Common myeloid progenitor, CD34-positive (primary cell): ENCODE results near the gene PGAP1.

Experiments used
- CTCF ChIA-PET: fragments of 350-600 bp; sonication (Branson Sonifier 250); formaldehyde crosslinking; loops from one replicate; lab custom pipeline; 2021; ENCODE audit warnings: antibody characterized with exemption; lab: Charles Lee
- POLR2A ChIA-PET: fragments of 350-600 bp; sonication (Branson Sonifier 250); formaldehyde crosslinking; loops from one replicate; lab custom pipeline; 2021; ENCODE audit warnings: antibody characterized with exemption; lab: Charles Lee
- DNase-seq, 3 donors: peaks; one replicate each; pipeline versions ENCODE4 v3.0.0 to v3.0.0-alpha.2; 2013
- H3K27ac ChIP-seq, 2 experiments: 1 replicate in 1 of 2; 2 replicates in 1 of 2; pipeline ENCODE4 v1.7.0; 2013; ENCODE audit warnings: inconsistent platforms in 2 of 2, low read length in 2 of 2, mild to moderate bottlenecking in 2 of 2, low read depth in 1 of 2, moderate library complexity in 1 of 2; ENCODE audit not compliant: severe bottlenecking in 2 of 2, insufficient read depth in 1 of 2, poor library complexity in 1 of 2
- H3K27me3 ChIP-seq, 5 experiments: replicated peaks in 2 of 5; 1 replicate in 3 of 5; 2 replicates in 2 of 5; pipeline versions ENCODE4 v1.6.1 to v1.7.0; 2013; ENCODE audit warnings: low read length in 4 of 5, mild to moderate bottlenecking in 2 of 5, moderate library complexity in 2 of 5, inconsistent platforms in 1 of 5; ENCODE audit not compliant: insufficient read depth in 5 of 5, control insufficient read depth in 4 of 5
- H3K36me3 ChIP-seq, 4 experiments: 1 replicate in 2 of 4; 2 replicates in 2 of 4; pipeline versions ENCODE4 v1.6.1 to v1.7.0; 2013; ENCODE audit warnings: low read length in 3 of 4, control low read depth in 1 of 4, mild to moderate bottlenecking in 1 of 4; ENCODE audit not compliant: control insufficient read depth in 4 of 4, insufficient read depth in 4 of 4
- H3K4me1 ChIP-seq, 4 experiments: 1 replicate in 3 of 4; 2 replicates in 1 of 4; pipeline versions ENCODE4 v1.6.1 to v1.7.1; 2013; ENCODE audit warnings: low read length in 3 of 4, mild to moderate bottlenecking in 3 of 4, control low read depth in 1 of 4, inconsistent platforms in 1 of 4, moderate library complexity in 1 of 4; ENCODE audit not compliant: control insufficient read depth in 4 of 4, insufficient read depth in 4 of 4; ENCODE audit errors: control extremely low read depth in 1 of 4
- H3K4me3 ChIP-seq, 7 experiments: 1 replicate in 4 of 7; 2 replicates in 3 of 7; pipeline versions ENCODE4 v1.5.1 to v1.7.0; 2013; ENCODE audit warnings: mild to moderate bottlenecking in 7 of 7, low read length in 6 of 7, moderate library complexity in 6 of 7, inconsistent platforms in 2 of 7, low read depth in 2 of 7, control low read depth in 1 of 7; ENCODE audit not compliant: insufficient read depth in 4 of 7, control insufficient read depth in 1 of 7; ENCODE audit errors: extremely low read depth in 1 of 7
- H3K9me3 ChIP-seq, 5 experiments: 1 replicate in 4 of 5; 2 replicates in 1 of 5; pipeline versions ENCODE4 v1.6.1 to v1.7.1; 2013; ENCODE audit warnings: low read length in 4 of 5, mild to moderate bottlenecking in 2 of 5, inconsistent platforms in 1 of 5, low read depth in 1 of 5, moderate library complexity in 1 of 5; ENCODE audit not compliant: control insufficient read depth in 4 of 5, insufficient read depth in 2 of 5; ENCODE audit errors: control extremely low read depth in 1 of 5
- WGBS: methylation state at CpG from one replicate; pipeline ENCODE4 v1.1.5; 2013; ENCODE audit not compliant: insufficient coverage; 5-methylcytosine and 5-hydroxymethylcytosine counted together

The PGAP1 gene

GRCh38 chr2:196931555-196931954 lies 5.0 kb upstream of the PGAP1 start:
- no peak for DNase-seq
- 86% methylated on average over 1 of the region's 2 CpGs for WGBS
- Histone ChIP-seq H3K9me3 (no peaks in the 10 kb centered on the region), H3K4me3 (no peak overlapping the region), H3K4me1 (peaks cover 7 to 10% (median 9%) of the 10 kb centered on the region in 4 experiments), H3K36me3 (no peaks in the 10 kb centered on the region), H3K27me3 (no peaks in the 10 kb centered on the region), H3K27ac (no peak overlapping the region)
- CTCF ChIA-PET: no interaction called here
- POLR2A ChIA-PET: no interaction called here

DNA sequence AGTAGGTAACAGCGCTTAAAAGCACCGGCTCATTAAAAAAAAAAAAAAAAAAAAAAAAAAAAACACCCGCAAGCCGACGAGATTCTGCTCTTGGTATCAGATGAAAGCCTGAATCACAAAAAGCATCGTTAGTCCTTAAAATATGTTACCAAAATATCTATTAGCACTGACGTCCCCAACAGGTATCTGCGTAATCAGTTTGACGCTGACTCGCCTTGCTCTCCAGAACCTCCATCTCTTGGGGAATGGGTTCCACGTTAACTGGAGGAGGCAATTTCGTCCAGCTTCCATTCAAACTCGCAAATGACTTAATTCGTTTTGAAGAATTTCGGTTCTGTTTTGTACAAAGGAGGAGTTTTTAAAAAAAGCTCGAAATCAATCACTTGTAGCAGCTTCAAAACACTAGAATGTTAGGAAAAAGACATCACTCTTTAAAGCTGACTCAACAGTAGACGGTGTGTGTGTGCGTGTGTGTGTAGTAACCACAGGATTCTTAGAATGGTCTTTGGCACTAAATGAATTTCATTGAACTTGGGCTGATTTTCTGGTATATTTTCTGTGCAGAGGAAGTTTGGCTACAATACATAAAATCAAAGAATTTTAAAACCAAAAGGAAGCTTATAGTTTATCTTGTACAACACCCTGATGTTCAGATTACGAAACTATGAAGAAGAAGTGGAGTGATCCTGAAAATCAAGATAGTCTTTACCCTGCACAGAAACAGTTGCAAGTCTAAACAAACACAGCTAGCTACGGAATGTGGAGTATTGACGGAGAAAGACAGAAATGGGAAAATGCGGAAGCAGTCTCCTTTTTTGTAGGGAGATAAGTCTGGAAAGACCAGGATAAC lies 1.1 kb upstream of the PGAP1 start:
- Histone ChIP-seq H3K4me1 (peaks cover 12 to 20% (median 18%) of the 10 kb centered on the region in 4 experiments), H3K4me3 (peak overlapping the region in 6 of 7 experiments; percentile 89 to 95 (median 92)), H3K9me3 (no peaks in the 10 kb centered on the region), H3K36me3 (no peaks in the 10 kb centered on the region), H3K27ac (peak overlapping the region in 1 of 2 experiments; percentile 76), H3K27me3 (no peaks in the 10 kb centered on the region)
- ChIA-PET CTCF (no interaction called here), POLR2A (interaction anchor here (0.7 kb wide), 1 partner anchor 129 kb away, joined by 4 read pairs; no protein-coding TSS in a partner anchor)
- 19% methylated on average over 20 of the region's 22 CpGs for WGBS
- peak; percentile 62 to 85 (median 79) for DNase-seq

DNA sequence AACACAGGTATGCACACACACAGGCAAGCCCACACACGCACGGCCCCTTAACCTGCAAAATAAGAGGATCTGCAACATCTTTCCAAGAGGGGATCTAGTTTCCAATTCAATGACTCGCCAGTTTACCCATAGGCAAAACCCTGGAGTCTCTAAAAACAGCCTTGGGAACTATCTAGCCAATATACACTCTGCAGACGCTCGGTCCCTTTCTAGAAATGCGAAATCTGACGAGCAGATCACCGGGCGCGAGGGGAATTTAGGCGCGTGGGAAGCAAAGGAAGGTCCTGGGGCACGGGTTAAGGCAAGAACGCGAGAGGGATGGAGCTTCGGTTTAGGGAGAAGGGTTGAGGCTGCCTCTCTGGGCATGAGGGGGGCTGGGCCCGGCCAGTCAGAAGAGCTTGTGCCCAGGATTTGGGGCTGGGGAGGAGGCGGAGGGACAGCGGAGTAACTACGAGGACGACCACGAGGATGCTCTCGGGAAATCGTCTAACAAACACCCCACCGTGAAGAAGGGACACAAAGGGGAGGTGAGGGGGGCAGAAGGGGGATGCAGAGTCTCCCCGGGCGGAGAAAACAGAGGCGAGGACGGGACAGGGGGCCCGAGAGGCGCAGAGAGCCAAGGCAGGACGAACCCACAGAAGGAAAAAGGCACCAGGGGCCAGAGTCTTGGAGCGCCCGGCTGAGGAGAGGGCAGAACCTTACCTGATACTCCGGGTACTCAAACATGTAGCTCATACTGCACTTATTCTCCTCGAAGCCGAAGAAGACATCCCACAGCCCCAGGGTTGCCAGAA lies 542 bp downstream of the PGAP1 start:
- 0% methylated on average over 28 of the region's 37 CpGs for WGBS
- DNase-seq: peak; percentile 3 to 40 (median 25)
- Histone ChIP-seq H3K9me3 (no peaks in the 10 kb centered on the region), H3K27me3 (no peaks in the 10 kb centered on the region), H3K36me3 (no peaks in the 10 kb centered on the region), H3K4me1 (peaks cover 12 to 20% (median 18%) of the 10 kb centered on the region in 4 experiments), H3K4me3 (peak overlapping the region; percentile 89 to 95 (median 90)), H3K27ac (peak overlapping the region in 1 of 2 experiments; percentile 71)
- ChIA-PET POLR2A (no interaction called here), CTCF (interaction anchor here (1.6 kb wide), 1 partner anchor 86 kb away, joined by 4 read pairs; no protein-coding TSS in a partner anchor)

- H3K27ac ChIP-seq: no peak overlapping the region
- H3K4me3 ChIP-seq: peak overlapping the region; percentile 89 to 95 (median 90)
- H3K27me3 ChIP-seq: no peaks in the 10 kb centered on the region
- ChIA-PET CTCF (interaction anchor here (1.6 kb wide), 1 partner anchor 86 kb away, joined by 4 read pairs; no protein-coding TSS in a partner anchor), POLR2A (no interaction called here)
- H3K9me3 ChIP-seq: no peaks in the 10 kb centered on the region
- peaks cover 12 to 20% (median 18%) of the 10 kb centered on the region in 4 experiments for H3K4me1 ChIP-seq
- peak in 1 of 3 donors; percentile 23 for DNase-seq
- H3K36me3 ChIP-seq: no peaks in the 10 kb centered on the region
- 2% methylated on average over 6 of the region's 11 CpGs for WGBS
These were observed 1.3 kb downstream of the PGAP1 start for GRCh38 chr2:196925051-196925767.

DNA sequence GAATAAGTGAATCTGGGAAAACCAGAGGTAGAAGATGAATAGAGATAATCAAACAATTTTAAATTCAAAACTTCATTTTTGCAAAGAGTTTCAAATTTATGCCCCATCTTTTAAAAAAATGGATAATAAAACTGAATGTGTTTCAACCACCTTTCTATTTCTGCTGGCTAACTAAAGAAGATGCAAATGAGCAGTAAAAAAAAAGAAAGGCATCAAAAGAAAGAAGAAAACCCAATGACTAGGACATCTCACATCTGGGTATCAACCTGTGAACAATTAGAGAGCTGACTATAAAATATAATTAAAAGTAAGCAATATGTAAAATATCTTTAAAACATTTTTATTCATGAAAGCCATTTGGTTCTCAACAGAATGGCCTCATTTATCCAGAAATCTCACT lies 2.5 kb downstream of the PGAP1 start:
- Histone ChIP-seq H3K27ac (no peak overlapping the region), H3K27me3 (no peaks in the 10 kb centered on the region), H3K4me1 (peaks cover 12 to 20% (median 18%) of the 10 kb centered on the region in 4 experiments), H3K4me3 (no peak overlapping the region), H3K36me3 (no peaks in the 10 kb centered on the region), H3K9me3 (no peaks in the 10 kb centered on the region)
- POLR2A ChIA-PET: no interaction called here
- DNase-seq: no peak
- CTCF ChIA-PET: interaction anchor here (1.0 kb wide), 1 partner anchor 12 kb away, joined by 4 read pairs; no protein-coding TSS in a partner anchor

DNA sequence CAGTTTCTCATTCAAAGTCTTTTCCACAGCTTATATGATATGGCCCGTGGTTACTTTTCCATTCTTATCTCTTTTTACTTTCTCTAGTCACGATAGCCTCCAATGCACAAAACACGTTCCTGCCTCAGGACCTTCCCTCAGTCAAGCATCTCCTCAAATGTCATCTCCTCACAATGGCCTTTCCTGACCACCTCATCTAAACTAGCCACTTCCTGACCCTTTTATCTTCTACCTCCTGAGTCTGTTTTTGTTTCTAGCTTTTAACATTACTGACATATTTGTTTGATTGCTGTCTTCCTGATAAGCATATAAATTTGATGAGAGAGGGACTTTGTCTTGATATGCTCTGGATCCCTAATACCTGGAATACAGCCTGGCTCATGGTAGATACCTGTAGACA lies 7.6 kb downstream of the PGAP1 start:
- peaks cover 0 to 6% (median 0%) of the 10 kb centered on the region in 5 experiments for H3K9me3 ChIP-seq
- CTCF ChIA-PET: no interaction called here
- peaks cover 0 to 8% (median 4%) of the 10 kb centered on the region in 4 experiments for H3K4me1 ChIP-seq
- DNase-seq: no peak
- no peak overlapping the region for H3K27ac ChIP-seq
- no peak overlapping the region for H3K4me3 ChIP-seq
- 100% methylated on average over 3 of the region's 3 CpGs for WGBS
- POLR2A ChIA-PET: no interaction called here
- peaks cover under 1 to 6% (median 2%) of the 10 kb centered on the region in 4 experiments for H3K36me3 ChIP-seq
- no peaks in the 10 kb centered on the region for H3K27me3 ChIP-seq
